Stimulated activated CD4-positive, alpha-beta T cell treated with anti-CD3 and anti-CD28 coated beads, TNF-alpha, amount 100 ng/mL, for 48 hours (primary cell): Measurements from ENCODE around the gene KRT2.

Experiments used
- DNase-seq, 3 donors: peaks; one replicate each; pipeline ENCODE4 v3.0.0-alpha.2; 2020; ENCODE audit warnings: low read depth in 3 of 3

Gene KRT2

DNA sequence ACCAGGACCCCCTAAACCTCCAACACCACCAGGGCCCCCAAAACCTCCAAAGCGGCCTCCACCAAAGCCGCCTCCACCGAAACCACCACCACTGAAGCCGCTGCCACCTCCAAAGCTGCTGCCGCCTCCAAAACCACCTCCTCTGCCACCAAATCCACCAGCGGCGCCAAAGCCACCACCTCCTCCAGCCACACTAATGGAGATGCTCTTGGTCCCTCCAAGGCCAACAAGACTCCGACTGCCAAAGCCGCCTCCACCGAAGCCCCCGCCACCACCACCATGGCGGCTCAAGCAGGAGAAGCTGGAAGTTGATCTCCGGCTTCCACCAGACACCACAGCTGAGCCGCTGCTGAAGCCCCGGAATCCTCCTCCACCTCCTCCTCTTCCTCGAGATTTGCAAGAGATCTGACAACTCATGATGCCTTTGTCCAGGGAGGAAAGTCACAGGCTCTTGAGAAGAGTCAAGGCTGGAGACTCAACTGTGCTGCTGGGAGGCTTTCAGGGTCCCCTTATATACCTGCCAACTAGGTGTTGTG, at the start of gene KRT2:
TSS of gene KRT2 (minus strand) at position 486 of the 536 bp plus-strand sequence. CDS start at position 417, 69 bp downstream.
- DNase-seq: no peak

DNA sequence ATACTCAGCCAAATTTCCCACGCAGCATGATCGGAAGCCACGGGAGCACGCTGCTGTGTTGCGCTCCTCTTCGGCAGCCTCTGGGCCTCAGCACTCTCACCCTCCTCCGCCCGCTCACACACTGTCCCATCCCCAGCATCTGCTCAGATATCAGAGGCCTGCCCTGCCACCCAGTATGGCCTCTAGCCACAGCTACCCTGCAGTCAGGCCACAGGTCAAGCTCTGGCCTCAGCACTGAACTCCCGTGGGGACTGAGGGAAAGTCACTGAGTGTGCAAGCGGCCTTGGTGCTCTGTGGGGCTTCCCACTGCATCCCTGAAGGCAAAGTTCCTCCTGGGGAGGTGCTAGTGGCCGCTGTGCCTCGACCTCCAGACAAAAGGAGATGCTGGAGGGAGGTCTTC, 49.3 kb upstream of the KRT2 start:
- no peak for DNase-seq

- DNase-seq: no peak
These were observed 47.9 kb upstream of the KRT2 start for GRCh38 chr12:52699960-52700359.

GRCh38 chr12:52699373-52699772, 47.4 kb upstream of the KRT2 start:
- DNase-seq: no peak

GRCh38 chr12:52698651-52699340, 46.8 kb upstream of the KRT2 start:
- DNase-seq: no peak

GRCh38 chr12:52697058-52697582, 45.1 kb upstream of the KRT2 start:
- no peak for DNase-seq

GRCh38 chr12:52696588-52696987, 44.6 kb upstream of the KRT2 start:
- no peak for DNase-seq

DNA sequence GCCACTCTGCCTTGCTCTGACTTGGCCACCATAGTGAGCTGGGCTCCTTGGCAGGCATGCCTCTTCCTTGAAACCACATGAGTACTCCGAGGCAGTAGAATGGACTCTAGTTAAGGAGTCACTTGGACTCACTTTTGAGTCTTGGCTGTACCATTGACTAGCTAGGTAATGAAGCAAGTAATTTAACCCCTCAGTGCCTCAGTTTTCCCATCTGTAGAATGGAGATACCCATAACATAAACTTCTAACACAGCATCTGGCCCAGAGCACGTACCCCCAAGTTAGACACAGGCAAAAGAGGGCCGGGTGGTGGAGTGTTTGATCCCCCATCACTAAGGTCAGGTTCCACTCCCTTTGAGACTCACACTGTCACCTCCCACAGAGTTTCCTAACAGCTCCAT, 43.0 kb upstream of the KRT2 start:
- DNase-seq: no peak

- DNase-seq: no peak
These were observed 42.1 kb upstream of the KRT2 start for GRCh38 chr12:52694151-52694550.

- no peak for DNase-seq
These were observed 41.2 kb upstream of the KRT2 start for GRCh38 chr12:52693261-52693660.

- DNase-seq: no peak
These were observed 40.2 kb upstream of the KRT2 start for GRCh38 chr12:52692254-52692653.

DNA sequence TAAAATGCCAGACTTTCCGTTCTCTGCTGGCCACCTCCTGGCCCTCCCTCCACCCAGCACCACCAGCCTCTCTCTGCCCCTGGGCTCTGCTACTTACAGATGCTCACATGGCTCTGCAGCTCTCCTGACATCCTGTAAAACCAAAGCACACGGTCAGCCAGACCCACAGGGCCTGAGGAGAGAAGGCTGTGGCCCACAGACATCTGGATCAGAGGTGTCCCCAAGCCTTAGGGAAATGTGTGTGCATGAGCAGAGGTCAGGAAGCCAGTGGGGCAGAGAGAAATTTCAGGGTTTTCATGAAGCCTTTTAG, 39.8 kb upstream of the KRT2 start:
- DNase-seq: no peak

DNA sequence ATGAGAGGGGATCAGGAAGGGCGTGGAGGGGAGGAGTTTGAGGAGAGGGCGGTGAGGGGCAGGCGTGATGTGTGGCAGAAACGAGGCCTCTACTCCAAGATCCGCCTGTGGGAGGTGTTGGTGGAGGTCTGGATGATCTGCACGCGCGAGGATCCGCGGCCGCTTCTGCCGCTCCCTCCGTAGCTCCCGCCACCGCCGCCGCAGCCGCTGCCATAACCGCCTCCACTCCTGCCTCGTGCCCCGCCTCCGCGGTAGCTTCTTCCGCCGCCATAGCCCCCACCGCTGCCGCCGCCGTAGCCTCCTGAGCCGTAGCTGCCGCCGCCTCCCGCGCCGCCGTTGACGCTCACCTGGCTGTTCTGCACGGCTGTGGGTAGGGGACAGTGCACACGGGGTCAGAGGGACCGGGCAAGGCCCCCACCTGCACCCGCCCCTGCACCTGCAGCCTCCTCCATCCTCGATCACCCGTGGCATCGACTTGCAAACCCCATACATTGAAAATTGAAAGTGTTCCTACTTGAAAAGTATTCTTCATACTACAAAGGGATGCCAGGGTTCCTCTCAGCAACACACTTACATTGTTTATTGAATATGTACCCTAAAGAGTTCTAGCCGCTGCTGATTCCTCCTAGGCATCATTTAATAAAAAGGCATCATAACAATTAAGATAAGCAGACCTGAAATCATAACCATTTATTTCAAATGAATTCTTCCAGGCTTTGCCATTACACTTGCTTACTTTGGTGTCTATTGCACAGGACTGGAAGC, 39.2 kb upstream of the KRT2 start:
- peak; percentile 9 to 31 (median 14) for DNase-seq

GRCh38 chr12:52690351-52691075, 38.5 kb upstream of the KRT2 start:
- no peak for DNase-seq

GRCh38 chr12:52689936-52690335, 37.9 kb upstream of the KRT2 start:
- no peak for DNase-seq

- no peak for DNase-seq
These were observed 37.2 kb upstream of the KRT2 start for GRCh38 chr12:52689239-52689638.

GRCh38 chr12:52688481-52688880, 36.5 kb upstream of the KRT2 start:
- DNase-seq: no peak

DNA sequence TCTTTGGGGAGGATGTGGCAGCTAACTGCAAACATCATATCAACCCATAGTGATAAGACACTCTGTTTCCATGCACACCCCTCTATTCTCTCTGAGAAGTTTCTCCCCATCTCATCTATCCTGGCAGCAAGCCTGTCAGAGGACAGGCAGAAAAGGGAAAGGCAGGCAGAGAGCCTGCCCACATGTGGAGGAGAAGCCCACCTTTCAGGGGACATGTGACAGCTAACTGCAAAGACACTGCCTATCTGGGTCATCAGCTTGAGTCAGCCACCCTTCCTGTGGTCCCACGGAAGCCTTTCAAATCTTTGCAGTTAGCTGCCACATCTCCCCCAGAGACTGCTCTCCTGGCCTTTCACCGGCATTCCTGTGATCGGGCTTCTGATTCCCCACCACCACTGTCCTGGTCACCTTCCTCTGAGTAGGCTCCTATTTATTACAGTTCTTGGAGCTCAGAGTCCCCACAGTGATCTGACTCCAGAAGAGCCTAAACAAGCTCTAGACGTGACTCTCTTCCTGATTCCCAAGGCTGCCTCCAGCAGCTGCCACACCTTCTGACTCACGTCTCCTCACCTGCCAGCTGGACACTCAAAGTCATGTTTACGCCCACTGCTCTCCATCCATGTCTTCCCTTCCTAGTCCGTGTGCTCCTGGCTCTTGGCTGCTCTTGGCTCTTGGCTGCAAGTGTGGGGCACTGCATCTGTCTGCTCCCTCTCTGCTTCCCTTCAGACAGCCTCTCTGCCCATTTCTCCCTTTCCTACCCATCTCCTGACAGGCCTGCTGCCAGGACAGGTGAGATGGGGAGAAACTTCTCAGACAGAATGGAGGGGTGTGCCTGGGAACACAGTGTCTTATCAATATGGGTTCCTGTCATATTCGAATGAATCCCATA, 35.7 kb upstream of the KRT2 start:
- no peak for DNase-seq

GRCh38 chr12:52686756-52687487, 34.9 kb upstream of the KRT2 start:
- no peak for DNase-seq

GRCh38 chr12:52686063-52686462, 34.1 kb upstream of the KRT2 start:
- DNase-seq: no peak
